ENCODE measurements around the gene CCDC90B.
"Not testable (repeated sequence)": the region's sequence is repeated elsewhere in the genome, so short reads cannot be mapped to it uniquely, and the experiment has no call there.

The CCDC90B gene, protein sequence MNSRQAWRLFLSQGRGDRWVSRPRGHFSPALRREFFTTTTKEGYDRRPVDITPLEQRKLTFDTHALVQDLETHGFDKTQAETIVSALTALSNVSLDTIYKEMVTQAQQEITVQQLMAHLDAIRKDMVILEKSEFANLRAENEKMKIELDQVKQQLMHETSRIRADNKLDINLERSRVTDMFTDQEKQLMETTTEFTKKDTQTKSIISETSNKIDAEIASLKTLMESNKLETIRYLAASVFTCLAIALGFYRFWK

DNA sequence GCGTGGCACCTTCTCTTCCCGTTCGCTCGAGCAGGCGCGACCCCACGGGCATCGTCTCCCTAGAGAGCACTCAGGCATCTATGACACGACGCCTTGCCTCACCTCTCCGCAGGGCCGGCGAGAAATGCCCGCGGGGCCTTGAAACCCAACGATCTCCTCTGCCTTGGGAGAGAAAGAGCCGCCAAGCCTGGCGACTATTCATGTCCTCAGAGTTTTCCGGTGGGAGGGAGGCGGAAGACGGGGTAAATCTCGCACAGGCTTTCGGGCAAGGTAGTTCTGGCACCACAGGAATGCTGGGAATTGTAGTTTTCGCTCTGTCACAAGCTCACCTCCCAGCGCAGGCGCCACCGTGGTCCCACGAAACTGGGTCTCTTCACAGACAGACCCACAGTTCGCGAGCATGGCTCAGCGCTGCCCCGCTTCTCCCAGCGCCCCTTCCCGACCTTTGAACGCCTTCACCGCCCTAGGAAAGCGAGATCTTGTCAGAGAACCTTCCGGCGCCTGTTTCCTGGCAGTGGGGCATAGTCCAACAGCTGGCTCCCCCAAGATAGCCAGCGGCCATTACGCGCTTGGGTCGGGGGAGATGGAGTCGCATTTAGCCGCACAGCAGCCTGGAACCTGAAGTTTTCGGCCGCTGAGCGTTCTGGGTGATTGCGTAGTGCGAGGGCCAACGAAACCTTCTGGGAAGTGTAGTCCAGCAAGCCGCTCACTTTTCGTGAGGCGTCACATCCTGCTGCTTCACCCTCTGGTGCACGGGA lies at the start of gene CCDC90B:
Gene CCDC90B (minus strand): TSS at position 597 of the 758 bp plus-strand sequence. CDS start 395 bp downstream, at position 202.
- FAIRE-seq, result peak; percentile 79

DNA sequence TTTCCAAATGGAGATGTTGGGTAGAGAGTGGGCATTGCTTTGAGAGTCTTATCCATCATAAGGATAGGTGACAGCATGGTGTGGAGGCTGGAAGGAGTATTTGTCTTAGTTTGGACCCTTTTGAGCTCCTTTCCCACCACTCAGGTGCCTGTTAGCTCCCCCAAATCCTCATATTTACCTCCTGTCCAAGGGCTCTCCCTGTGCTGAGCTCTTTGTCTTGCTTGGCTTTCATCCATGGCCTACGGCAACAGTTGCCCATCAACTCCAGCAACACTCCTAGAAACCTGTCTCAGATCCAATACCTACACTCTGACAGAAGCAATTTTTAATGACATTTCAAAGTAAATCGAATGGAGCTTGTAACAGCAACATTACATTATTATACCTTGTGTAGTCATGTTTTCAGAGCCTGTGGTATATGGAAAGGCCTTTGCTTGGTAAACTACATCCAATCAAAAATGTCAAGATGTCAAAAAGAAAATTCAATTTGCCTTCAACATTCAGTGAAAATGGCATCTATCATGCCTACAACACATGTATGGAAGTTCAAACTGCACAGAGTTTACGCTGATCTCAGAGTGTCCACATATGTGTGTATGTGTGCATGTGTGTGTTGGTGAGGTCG lies 49.4 kb upstream of the CCDC90B start:
- no peak for FAIRE-seq

DNA sequence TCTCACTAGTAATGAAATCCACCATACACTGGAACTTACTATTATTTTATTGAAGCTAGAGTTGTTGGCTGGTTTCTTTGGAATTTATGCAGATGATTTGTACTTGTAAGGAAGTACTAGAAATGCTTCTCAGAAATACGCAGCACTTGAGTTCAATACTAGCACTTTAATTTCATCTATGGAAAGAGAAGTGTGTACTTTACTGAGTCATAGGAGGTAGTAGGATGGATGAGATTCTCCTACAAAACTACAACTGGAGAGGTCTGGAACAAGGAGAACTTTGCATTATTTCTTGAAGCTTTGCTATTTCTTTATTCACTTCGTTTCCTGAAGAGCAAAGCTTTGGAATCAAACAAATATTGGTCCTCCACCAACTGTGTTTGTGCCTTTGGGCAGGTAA lies 44.1 kb upstream of the CCDC90B start:
- FAIRE-seq, result no peak

DNA sequence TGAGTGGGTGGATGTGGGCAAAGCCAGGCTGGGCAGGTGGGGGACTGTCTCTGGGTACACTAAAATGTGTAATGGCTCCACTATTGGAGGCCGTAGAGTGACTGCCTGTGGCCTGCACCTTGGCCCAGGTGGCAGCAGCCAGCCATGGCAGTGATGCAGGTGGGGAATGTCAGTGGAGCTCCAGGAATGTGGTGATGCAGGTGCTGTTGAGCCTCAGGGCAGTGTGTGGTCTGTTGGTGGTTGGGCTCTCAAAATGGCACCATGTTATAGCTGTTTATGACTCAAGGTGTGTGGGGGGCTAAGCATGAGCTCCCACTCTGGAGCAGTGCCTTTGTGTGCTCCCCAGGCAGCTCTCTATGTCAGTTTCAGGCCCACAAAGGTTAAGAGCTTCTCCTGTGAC lies 40.2 kb upstream of the CCDC90B start:
- FAIRE-seq, result no peak

DNA sequence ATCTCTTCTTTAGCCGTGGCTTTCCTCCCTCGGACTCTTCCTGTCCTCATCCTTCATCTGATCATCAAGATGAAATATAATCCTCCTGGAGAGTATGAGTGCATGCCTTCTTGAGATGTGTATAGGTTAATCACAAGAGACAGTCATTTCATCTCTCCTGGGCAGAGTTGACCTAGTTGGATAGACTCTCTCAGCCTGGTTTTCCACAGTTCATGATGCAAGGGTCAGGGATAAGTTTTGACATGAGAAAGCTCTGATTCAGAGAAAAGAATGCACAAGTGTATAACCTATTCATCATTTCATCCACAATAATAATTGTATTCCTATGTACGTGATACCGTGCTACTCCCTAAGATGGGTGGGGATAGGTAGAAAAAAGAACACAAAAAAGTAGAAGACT lies 33.2 kb upstream of the CCDC90B start:
- FAIRE-seq, result no peak

DNA sequence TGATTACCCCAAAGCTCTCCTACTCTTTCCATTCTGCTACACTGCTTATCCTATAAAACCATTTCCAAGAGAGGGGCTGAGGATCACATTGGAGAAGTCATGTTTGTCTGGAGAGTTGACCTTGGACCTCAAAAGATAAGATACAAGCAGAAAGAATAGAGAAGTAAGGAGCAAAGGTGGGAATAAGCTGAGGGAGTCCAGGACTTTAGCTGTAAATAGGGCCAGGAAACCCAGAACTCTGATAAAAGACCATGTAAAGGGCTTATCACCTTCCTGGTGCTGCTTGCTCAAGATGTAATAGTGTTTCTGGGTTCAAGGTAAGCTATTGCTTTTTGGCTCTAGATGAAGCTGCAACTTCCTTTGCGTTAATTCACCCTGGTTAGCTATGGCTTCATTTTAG lies 32.8 kb upstream of the CCDC90B start:
- no peak for FAIRE-seq

DNA sequence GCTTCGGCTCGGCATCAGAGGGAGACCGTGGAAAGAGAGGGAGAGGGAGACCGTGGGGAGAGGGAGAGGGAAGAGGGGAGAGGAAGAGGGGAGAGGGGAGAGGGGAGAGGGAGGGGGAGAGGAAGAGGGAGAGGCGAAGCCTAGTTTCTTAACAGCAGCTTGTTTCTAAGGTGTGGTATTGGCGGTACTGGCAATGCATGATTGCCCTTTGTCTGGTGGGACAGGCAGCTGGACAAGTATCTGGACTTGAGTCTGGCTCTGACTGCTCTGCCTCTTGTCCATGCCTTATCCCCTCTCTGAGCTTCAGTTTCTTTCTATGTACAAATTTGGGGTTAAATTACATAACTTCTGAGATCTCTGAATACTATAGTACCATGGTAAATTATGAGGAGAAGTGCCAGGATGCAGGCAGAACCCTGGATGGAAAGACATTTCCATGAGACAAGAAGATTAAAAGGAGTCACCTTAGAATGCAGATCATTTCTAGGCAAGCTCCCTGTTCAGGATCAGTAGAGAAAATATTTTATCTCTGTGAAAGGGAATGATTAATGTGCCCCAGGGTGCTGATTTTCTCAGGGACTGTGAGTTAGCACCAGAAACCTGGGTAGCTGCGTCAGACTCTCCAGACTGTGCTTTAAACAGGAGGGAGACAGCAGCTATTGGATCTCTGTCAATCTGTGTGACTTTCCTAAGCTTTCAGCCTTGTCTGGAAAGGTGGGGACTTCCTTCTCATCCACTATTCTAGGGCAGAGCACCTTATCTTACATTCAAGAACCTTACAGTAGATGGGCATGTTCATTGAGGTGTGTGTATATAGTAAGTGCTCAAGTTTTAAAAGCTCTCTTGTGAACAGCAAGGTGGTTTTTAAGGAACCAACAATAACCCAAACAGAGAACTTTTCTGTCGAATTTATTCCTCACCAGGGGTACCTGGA lies 31.9 kb upstream of the CCDC90B start:
- FAIRE-seq, result no peak

DNA sequence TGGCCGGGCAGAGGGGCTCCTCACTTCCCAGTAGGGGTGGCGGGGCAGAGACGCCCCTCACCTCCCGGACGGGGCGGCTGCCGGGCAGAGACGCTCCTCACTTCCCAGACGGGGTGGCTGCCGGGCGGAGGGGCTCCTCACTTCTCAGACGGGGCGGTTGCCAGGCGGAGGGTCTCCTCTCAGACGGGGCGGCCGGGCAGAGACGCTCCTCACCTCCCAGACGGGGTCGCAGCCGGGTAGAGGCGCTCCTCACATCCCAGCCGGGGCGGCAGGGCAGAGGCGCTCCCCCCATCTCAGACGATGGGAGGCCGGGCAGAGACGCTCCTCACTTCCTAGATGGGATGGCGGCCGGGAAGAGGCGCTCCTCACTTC lies 30.7 kb upstream of the CCDC90B start:
- FAIRE-seq, result not testable (repeated sequence)

DNA sequence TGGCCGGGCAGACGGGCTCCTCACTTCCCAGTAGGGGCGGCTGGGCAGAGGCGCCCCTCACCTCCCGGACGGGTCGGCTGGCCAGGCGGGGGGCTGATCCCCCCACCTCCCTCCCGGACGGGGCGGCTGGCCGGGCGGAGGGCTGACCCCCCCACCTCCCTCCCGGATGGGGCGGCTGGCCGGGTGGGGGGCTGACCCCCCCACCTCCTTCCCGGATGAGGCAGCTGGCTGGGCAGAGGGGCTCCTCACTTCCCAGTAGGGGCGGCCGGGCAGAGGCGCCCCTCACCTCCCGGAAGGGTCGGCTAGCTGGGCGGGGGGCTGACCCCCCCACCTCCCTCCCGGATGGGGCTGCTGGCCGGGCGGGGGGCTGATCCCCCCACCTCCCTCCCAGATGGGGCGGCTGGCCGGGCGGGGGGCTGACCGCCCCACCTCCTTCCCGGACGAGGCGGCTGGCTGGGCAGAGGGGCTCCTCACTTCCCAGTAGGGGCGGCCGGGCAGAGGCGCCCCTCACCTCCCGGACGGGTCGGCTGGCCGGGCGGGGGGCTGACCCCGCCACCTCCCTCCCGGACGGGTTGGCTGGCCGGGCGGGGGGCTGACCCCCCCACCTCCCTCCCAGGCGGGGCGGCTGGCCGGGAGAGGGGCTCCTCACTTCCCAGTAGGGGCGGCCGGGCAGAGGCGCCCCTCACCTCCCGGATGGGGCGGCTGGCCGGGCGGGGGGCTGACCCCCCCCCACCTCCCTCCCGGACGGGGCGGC lies 30.2 kb upstream of the CCDC90B start:
- FAIRE-seq, result not testable (repeated sequence)

DNA sequence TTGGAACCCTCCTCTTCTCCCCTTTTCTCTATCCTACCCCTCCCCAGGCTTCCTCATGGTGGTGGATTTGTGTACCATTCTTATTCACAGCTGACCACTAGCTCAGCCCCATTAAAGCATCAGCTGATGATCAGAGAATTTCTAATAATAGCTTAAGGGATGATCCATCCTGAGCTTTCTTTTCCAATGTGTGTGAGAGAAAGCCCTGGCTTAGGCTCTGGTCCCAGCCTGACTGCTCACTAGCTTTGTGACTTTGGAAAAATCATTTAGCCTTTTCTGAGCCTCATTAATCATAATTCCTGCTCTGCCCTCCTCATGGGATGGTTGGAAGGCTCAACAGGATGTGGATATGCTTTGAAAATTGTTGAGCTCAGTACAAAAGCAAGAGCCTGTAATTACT lies 26.3 kb upstream of the CCDC90B start:
- no peak for FAIRE-seq

DNA sequence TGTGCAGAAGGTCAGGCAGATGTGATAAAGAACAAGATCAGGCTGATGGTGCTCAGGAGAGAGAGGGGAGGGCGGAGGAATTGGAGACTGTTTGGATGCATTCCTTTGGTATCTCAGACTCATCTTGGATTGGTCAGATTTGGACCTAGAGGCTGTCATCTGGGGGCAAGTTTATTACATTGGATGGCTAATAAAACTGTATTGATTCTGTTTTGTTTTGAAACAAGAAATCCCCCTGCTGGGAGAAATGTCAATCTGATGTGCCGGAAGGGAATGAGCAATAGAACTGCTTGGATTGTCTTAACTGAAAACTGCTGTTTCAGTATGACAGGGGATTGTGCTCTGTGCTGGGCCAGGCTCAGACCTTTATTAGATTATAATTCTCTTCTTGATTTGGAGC lies 25.5 kb upstream of the CCDC90B start:
- no peak for FAIRE-seq

DNA sequence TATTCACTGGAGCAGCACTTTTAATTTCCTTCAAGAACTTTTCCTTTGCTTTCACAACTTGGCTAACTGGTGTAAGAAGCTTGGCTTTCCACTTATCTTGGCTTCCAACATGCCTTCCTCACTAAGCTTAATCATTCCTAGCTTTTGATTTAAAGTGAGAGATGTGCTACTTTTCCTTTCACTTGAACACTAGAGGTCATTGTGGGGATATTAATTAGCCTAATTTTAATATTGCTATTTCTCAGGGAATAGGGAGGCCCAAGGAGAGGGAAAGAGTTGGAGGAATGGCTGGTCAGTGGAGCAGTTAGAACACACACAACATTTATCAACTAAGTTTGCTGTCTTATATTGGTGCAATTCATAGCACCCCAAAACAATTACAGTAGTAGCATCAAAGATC lies 24.6 kb upstream of the CCDC90B start:
- FAIRE-seq, result no peak

DNA sequence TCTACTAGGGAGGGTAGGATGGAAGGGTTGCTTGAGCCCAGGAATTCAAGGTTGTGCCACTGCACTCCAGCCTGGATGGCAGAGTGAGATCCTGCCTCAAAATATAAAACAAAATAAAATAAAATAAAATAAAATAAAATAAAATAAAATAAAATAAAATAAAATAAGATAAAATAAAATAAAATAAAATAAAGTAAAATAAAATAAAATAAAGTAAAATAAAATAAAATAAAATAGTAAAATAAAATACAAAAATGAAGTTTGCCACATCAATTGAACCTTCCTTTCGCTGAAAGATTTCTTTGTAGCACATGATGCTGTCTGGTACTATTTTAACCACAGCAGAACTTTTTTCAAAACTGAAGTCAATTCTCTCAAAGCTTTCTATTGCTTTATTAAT lies 22.4 kb upstream of the CCDC90B start:
- FAIRE-seq, result not testable (repeated sequence)

DNA sequence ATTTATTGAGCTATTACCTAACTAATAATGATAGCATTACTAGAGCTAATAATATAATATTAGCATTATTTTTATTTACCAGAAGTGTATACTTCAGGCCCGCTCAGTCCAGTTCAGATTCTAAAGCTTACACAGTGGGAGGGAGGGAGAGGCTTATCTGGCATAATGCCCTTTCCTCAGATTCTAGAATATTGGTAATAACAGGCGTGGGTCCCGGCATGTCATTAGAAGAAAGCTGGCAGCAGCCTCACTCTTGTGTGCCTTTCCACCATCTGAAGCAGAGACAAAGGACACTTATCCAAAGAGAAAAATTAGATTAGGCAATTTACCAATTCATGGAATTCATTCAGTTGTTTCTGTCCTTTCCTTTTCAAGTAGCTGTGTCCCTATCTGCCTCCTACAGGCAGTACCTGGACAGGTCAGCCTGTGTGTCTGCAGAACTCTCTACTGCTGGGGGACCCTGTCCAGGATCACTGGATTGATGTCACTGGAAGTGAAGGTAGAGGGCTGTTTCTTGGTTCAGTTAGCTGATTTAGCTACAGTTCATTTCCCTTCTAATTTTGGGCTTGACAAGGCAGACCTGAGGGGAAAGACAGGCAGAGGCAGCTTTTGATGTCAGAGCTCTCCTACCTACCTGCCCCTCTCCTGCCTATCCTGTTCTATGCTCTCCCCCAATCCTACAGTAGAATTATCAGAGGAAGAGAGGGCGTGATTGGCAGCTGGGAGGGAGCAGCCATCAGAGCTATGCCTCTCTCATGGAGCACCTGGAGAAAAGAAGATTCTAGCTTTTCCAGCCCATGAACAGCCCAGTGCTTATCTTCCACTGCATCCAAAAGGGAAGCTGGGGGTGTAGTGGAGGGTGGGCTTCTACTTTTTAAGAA lies 20.3 kb upstream of the CCDC90B start:
- FAIRE-seq, result no peak

DNA sequence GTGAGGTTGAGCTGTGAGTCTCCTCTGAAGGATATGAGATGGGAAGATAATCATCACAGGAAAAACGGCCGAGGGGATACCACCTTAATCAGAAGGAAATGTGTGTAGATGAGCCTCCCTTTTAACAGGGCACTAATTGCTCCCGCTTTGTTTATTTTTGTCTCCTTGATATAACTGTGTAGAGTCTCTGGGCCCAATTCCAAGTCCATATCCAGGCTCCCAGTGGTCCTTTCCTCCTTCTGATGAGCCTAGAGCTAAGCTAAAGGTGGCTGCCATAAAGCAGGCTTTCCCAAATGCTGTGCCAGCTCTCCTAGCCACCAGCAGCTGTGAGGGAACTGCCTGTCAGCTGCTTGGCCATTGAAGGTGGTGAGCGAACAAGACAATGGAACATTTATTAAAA lies 17.1 kb upstream of the CCDC90B start:
- FAIRE-seq, result no peak

DNA sequence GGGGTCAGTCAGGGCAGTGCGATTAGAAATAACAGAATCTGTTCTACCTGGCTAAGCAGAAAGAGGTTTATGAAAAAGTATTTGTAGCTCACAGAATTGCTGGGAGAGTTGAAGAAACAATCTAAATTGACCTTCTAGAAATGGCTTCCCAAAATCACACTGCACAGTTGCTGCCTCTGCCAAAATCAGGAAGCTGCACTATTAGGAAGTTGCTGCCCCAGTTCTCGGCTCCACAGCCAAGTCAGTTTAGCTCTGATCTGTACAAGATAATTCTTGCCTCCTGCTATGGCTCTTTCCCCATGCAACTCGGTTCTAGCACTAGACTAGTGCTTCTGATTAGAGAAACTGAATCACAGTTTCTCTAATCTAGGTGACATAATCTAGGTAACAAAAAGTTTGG lies 16.0 kb upstream of the CCDC90B start:
- no peak for FAIRE-seq

DNA sequence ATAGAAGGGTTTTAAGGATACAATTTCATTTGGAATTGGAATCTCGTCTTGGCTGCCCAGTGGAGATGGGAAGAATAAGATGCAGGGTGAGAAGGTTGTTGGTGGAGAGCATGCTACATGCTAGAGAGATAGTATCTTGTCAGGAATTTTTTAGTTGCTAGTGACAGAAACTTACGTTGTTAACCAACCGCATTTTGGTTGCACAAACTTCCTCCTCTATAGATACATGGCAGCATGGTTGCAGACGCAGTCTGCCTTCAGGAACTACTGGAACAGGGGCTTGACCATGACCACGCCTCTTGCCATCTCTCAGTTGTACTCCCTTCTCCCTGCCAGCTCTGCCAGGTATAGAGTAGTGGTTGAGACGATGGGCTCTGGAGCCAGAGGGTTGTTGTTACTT lies 13.5 kb upstream of the CCDC90B start:
- no peak for FAIRE-seq

DNA sequence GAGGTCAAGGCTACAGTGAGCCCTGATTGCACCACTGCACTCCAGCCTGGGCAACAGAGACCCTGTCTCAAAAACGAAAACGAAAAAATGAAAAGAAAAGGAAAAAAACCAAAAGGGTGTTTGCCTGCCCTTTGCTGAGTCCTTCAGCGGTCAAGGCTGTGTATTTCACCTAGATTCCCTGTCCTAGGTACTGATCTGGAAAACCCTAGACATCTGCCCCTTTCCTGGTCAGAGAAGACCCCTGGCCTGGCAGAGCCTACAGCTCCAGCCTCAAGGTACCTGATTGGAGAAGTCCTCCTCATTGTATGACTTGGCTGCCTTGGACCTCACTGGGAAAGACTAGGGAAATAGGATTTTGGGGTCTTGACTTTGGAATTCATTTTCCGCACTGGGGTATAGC lies 8.0 kb upstream of the CCDC90B start:
- no peak for FAIRE-seq

DNA sequence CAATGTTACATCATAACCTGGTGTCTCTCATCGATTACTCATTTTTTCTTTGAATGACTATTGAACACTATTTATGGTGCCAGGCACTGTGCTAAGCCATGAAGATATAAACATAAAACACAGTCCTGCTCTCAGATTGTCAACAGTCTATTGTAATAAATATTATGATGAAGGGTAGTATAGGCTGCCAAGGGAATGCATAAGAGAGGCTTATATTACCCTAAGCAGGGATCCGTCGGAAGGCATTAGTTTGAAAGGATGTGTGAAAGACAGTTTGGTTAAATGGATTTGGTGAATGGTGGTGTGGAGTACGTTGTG lies 7.2 kb upstream of the CCDC90B start:
- FAIRE-seq, result no peak

DNA sequence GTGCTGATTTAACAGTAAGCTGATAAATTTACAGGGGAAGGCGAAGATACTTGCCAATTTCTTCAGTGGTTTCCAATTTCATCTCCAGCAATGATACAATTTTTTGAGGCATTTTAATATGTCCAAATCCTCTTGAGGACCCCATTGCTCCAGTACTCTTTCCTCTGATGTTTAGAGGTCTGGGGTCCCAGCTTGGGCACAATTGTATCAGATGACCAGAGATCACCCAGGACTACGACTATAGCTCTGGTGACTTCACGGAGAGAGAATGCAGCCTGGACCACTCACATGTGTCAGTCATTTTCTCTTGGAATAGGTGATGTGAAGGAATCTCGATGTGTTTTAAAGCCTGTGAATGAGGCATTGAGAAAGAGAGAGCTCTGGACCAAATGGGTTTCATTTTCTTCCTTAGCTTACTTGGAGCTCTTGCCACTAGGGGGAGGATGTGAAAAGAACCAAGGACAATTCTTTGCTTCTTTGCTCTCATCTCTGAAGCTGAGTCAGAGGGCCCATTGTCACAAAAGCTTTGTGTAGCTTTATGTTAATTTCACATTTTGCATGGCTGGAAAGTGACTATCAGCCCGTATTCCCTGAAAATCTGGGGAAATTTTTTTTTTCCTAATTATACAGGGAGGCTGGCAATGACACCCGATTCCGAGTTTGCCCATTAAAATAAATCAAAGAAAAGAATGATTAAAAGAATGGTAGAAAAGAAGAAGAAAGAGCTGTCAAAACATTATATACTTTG lies 6.7 kb upstream of the CCDC90B start:
- peak; percentile 52 for FAIRE-seq

DNA sequence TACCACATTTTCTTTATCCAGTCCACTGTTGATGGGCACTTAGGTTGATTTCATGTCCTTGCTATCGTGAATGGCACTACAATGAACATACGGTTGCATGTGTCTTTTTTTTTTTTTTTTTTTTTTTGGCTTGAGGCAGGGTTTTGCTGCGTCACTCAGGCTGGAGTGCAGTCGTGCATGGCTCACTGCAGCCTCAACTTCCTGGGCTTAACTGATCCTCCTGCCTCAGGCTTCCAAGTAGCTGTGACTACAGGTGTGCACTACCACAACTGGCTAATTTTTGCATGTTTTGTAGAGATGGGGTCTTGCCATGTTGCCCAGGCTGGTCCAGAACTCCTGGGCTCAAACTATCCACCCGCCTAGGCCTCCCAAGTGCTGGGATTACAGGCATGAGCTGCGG lies 1.5 kb upstream of the CCDC90B start:
- no peak for FAIRE-seq

Measured in TTC549 (cell line).